Coronary artery (tissue), 2 donors: ENCODE results near the gene TLK1.

ENCODE experiments used
- DNase-seq: peaks from one replicate; pipeline ENCODE4 v3.0.0-alpha.2; 2017; ENCODE audit warnings: low spot score
- H3K27ac ChIP-seq, 2 donors: fragments of 200-600 bp; sonication (generic); one replicate each; pipeline ENCODE4 v1.5.1; 2016 to 2019
- H3K4me3 ChIP-seq: fragments of 200-600 bp; sonication (generic); 2 replicates; pipeline ENCODE4 v1.5.1; 2016; ENCODE audit warnings: mild to moderate bottlenecking, moderate library complexity
- TF ChIP-seq, protein P1 (sequence below): fragments of 200-600 bp; sonication (generic); IDR thresholded peaks from one replicate; pipeline ENCODE4 v1.5.1; 2019; ENCODE audit warnings: antibody characterized with exemption

The TLK1 gene

DNA sequence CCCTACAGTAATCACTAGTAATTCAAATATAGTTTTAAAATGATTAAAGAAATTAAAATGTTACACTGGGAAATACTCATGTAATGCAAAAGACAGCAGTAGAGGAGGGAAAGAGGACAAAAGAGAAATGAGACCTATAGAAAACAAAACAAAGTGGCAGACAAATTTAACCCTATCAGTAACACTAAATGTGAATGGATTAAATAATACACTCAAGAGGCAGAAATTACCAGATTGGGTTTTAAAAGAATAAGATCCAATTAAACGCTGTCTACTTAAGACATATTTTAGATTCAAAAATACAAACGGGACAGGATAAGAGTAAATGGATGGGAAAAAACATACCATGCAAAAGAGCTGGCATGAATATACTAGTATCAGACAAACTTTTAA is 17.0 kb downstream of the TLK1 start:
- no peak overlapping the region for H3K27ac ChIP-seq
- no peak for DNase-seq
- no peak overlapping the region for H3K4me3 ChIP-seq
- TF ChIP-seq, protein P1, sequence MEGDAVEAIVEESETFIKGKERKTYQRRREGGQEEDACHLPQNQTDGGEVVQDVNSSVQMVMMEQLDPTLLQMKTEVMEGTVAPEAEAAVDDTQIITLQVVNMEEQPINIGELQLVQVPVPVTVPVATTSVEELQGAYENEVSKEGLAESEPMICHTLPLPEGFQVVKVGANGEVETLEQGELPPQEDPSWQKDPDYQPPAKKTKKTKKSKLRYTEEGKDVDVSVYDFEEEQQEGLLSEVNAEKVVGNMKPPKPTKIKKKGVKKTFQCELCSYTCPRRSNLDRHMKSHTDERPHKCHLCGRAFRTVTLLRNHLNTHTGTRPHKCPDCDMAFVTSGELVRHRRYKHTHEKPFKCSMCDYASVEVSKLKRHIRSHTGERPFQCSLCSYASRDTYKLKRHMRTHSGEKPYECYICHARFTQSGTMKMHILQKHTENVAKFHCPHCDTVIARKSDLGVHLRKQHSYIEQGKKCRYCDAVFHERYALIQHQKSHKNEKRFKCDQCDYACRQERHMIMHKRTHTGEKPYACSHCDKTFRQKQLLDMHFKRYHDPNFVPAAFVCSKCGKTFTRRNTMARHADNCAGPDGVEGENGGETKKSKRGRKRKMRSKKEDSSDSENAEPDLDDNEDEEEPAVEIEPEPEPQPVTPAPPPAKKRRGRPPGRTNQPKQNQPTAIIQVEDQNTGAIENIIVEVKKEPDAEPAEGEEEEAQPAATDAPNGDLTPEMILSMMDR = no peak

DNA sequence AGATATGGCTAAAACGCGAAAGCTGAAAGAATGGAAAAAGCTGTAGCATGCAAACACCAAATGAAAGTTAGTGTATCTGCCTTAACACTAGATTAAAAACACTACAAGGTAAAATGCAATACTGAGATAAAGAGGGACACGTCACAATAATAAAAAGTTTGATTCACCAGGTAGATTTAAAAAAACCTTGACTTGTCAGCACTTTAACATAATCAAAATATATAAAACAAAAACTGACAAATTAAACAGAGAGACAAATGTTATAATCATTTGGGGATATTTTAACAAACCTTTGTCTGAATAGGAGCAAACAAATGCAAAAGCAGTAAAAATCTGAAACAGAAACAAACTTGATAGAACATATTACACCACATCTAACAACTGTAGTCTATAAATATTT is 18.3 kb downstream of the TLK1 start:
- DNase-seq = no peak
- no peak overlapping the region for H3K4me3 ChIP-seq
- TF ChIP-seq, protein P1 = no peak
- H3K27ac ChIP-seq = no peak overlapping the region

DNA sequence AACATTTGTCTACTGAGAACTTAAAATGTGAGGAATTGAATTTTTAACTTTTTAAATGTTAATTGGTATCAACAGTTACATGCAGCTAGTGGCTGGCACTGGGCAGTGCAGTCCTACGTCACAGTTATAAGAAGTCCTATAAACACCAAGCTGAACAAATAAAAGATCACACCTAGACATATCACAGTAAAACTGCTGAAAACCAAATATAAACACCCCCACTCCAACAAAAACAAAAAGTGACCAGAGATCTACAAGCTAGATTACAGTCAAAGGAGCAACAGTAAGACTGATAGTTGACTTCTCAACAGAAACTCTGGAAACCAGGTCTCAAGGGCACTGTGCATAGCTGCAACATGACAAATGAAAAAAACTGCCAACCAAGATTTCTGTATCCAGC is 19.4 kb downstream of the TLK1 start:
- DNase-seq = no peak
- TF ChIP-seq, protein P1 = no peak
- Histone ChIP-seq H3K4me3 (no peak overlapping the region), H3K27ac (no peak overlapping the region)

DNA sequence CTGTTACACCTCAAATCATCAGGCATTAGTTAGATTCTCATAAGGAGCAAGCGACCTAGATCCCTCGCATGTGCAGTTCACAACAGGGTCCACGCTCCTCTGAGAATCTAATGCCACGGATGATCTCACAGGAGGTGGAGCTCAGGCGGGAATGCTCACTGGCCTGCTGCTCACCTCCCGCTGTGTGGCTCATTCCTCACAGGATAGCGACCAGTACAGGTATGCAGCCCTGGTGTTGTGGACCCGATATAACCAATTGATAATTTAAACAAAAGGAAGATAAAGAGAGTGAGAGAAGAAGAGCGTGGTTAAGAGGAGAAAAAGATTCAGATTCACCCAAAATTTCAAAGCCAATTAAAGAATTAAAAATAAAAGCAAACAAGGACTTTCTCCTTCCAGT is 20.8 kb downstream of the TLK1 start:
- Histone ChIP-seq H3K4me3 (no peak overlapping the region), H3K27ac (no peak overlapping the region)
- no peak for DNase-seq
- TF ChIP-seq, protein P1 = no peak

DNA sequence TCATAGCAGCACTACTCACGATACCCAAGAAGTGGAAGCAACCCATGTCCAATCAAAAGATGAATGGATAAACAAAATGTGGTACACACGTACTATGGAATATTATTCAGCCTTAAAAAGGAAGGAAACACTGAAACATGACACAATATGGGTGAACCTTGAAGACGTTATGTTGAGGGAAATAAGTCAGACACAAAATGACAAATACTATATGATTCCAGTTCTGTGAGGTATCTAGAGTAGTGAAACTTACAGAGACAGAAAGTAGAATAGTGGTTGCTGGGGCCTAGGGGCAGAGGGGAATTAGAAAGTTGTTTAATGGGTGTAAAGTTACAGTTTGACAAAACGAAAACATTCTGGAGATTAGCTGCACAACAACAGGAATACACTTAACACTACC is 24.7 kb downstream of the TLK1 start:
- Histone ChIP-seq H3K27ac (no peak overlapping the region), H3K4me3 (no peak overlapping the region)
- TF ChIP-seq, protein P1 = no peak
- DNase-seq = no peak

DNA sequence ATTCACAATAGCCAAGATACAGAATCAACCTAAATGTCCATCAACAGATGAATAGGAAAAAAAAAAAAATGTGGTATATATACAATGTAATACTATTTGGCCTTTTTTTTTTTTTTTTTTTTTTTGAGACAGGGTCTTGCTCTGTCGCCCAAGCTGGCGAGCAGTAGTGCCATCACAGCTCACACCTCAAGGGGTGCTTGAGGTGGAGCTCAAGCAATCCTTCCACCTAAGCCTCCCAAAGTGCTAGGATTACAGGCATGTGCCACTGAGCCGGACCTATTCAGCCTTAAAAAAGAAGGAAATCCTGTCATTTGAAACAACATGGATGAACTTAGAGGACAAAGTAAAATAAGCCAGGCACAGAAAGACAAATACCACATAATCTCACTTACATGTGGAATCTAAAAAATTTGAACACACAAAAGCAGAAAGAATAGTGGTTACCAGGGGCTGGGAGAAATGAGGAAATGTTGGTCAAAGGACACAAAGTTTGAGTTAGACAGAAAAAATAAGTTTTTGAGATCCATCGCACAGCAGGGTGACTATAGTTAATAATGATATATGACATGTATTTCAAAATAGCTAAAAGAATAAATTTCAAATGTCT is 26.0 kb downstream of the TLK1 start:
- no peak overlapping the region for H3K4me3 ChIP-seq
- no peak overlapping the region for H3K27ac ChIP-seq
- TF ChIP-seq, protein P1 = no peak
- DNase-seq = no peak

DNA sequence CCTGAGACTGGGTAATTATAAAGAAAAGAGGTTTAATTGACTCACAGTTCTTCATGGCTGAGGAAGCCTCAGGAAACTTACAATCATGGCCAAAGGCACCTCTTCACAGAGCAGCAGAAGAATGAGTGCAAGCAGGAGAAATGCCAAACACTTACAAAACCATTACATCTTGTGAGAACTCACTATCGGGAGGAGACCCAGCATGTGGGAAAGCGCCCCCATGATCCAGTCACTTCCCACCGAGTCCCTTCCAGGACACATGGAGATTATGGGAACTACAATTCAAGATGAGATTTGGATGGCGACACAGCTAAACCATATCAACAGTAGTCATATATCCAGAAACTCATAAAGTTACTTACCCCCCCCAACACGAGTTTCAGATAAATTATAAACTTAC is 28.6 kb downstream of the TLK1 start:
- no peak overlapping the region for H3K4me3 ChIP-seq
- no peak for DNase-seq
- TF ChIP-seq, protein P1 = no peak

More for the DNA sequence above, 28.6 kb downstream of the TLK1 start:
- no peak overlapping the region for H3K27ac ChIP-seq
